Measurements from ENCODE around the gene LEP. TPM values are rescaled to one million over a fixed set of nuclear protein-coding genes. Genes with fewer than 3 reads are reported as not detected.

LEP gene
- total RNA-seq, 3 donors from 2014 or later (not counting 1 experiment from before 2014, with no cell fraction given) = not detected

DNA sequence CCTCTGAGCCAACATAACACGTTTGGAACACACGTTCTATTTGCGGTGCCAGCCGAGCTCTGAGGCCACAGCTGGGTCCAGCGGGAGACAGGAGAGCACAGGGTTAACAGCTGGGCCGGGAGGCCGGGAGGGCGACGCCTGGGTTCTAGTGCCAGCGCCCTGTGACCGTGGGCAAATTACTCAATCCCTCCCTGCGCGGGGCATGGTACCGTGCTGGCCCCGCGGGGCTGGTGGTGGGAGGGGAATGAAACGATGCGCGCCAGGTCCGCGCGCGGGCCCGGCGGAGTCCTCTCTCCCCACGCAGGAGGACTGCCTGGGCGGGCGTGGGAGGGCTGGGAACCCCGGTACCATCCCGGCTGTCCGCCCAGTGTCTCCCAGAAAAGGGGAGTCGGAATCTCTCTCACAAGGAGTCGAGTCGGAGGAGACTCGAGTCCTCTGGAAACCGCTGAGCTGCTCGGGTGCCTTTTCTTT lies 30.4 kb downstream of the LEP start:
- TF ChIP-seq, protein P1, sequence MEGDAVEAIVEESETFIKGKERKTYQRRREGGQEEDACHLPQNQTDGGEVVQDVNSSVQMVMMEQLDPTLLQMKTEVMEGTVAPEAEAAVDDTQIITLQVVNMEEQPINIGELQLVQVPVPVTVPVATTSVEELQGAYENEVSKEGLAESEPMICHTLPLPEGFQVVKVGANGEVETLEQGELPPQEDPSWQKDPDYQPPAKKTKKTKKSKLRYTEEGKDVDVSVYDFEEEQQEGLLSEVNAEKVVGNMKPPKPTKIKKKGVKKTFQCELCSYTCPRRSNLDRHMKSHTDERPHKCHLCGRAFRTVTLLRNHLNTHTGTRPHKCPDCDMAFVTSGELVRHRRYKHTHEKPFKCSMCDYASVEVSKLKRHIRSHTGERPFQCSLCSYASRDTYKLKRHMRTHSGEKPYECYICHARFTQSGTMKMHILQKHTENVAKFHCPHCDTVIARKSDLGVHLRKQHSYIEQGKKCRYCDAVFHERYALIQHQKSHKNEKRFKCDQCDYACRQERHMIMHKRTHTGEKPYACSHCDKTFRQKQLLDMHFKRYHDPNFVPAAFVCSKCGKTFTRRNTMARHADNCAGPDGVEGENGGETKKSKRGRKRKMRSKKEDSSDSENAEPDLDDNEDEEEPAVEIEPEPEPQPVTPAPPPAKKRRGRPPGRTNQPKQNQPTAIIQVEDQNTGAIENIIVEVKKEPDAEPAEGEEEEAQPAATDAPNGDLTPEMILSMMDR (IDR thresholded peaks at IDR 0.05) = no peak
- Mint-ChIP-seq H3K4me1 (peaks cover 0 to 8% of the 10 kb centered on the region in 2 donors), H3K27ac (no peak overlapping the region), H3K36me3 (no peaks in the 10 kb centered on the region), H3K4me3 (no peak overlapping the region), H3K27me3 (ENCODE audit: low read depth in 2 of 2) (peaks cover 23 to 27% of the 10 kb centered on the region in 2 donors), H3K9me3 (no peaks in the 10 kb centered on the region)
- intact Hi-C loops (cut with micrococcal nuclease) = no loop called here
- no peaks in the 10 kb centered on the region for H3K9me3 ChIP-seq (ENCODE audit: control insufficient read depth, insufficient read depth, low read length)
- H3K4me1 ChIP-seq (ENCODE audit: control insufficient read depth, insufficient read depth, low read length) = no peaks in the 10 kb centered on the region
- H3K27ac ChIP-seq (ENCODE audit: low read length) = no peak overlapping the region
- peaks cover 9% of the 10 kb centered on the region for H3K27me3 ChIP-seq (ENCODE audit: control insufficient read depth, insufficient read depth, low read length)
- H3K36me3 ChIP-seq (ENCODE audit: control insufficient read depth, insufficient read depth, low read length) = no peaks in the 10 kb centered on the region
- DNase-seq (no peak), ATAC-seq (peak in 1 of 3 donors; percentile 22)
- WGBS (ENCODE audit: insufficient coverage) = 32% methylated on average over 37 of the region's 37 CpGs
- H3K4me3 ChIP-seq (ENCODE audit: low read length) = no peak overlapping the region

DNA sequence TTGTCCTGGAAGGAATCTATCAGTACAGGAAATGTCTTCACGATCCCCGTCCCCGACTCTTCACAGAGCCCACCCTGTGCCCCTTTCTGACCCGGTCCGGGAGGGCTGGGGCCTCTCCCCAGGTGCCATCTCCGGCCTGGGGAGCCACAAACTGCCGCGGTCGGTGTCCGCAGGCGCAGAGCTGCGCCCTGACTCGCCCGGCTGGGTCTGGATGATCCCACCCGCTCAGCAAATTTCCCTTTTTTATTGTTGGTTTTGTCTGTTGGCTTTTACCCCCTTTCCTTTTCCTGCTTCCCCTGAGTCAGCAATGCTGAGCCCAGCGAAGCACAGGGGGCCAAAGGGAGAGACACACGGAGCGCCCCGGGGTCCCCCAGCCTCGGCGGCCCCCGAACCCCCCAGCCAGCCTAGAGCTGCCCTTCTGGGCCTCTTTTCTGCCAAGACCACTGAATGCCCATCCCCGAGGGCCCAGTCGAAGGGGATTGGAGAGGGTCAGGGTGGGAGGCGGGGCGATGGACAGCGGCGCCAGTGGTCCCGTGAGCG lies 30.9 kb downstream of the LEP start:
- Histone ChIP-seq H3K4me3 (ENCODE audit: low read length) (no peak overlapping the region), H3K4me1 (ENCODE audit: control insufficient read depth, insufficient read depth, low read length) (no peaks in the 10 kb centered on the region), H3K9me3 (ENCODE audit: control insufficient read depth, insufficient read depth, low read length) (no peaks in the 10 kb centered on the region), H3K27ac (ENCODE audit: low read length) (no peak overlapping the region), H3K27me3 (ENCODE audit: control insufficient read depth, insufficient read depth, low read length) (peaks cover 9% of the 10 kb centered on the region), H3K36me3 (ENCODE audit: control insufficient read depth, insufficient read depth, low read length) (no peaks in the 10 kb centered on the region)
- no peak for ATAC-seq
- H3K27me3 Mint-ChIP-seq (ENCODE audit: low read depth in 2 of 2) = peaks cover 23 to 27% of the 10 kb centered on the region in 2 donors
- no peaks in the 10 kb centered on the region for H3K9me3 Mint-ChIP-seq
- no peak overlapping the region for H3K27ac Mint-ChIP-seq
- H3K4me1 Mint-ChIP-seq = peaks cover 0 to 8% of the 10 kb centered on the region in 2 donors
- no peaks in the 10 kb centered on the region for H3K36me3 Mint-ChIP-seq
- WGBS (ENCODE audit: insufficient coverage) = 47% methylated on average over 25 of the region's 30 CpGs
- intact Hi-C loops (cut with micrococcal nuclease) = no loop called here
- H3K4me3 Mint-ChIP-seq = peak overlapping the region; percentile 17
- TF ChIP-seq, protein P1 (IDR thresholded peaks at IDR 0.05) = no peak
- no peak for DNase-seq

DNA sequence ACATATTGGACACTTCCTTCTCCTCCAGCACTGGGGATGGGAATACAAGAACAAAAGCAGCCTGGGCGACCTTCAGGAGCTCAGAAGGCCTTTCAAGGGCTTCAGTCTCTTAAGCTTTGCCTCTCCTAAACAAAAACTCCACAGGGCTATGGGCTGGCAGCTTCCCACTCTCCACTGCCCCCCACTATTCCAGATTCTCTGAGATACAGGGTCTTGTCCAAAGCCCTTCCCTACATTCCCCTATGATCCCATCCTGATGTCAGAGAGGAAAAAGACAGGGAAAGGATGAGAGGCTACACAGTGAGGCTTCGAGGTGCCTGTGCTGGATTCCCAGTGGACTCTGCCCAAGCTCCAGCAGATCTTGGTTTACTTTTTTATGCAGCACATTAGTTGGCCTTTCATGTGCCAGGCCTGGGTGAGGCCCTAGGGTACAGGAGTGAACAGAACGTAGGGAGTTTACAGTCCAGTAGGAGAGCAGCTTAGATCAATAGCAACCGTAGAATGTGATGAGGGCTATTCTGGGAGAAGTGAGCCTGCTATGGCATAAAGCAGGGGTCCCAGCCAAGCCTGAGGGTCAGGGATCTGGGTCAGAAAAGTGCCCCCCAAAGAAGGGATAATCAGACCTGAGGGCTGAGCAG lies 33.3 kb downstream of the LEP start:
- Mint-ChIP-seq H3K4me1 (peaks cover 0 to 8% of the 10 kb centered on the region in 2 donors), H3K9me3 (no peaks in the 10 kb centered on the region), H3K27ac (no peak overlapping the region), H3K36me3 (no peaks in the 10 kb centered on the region), H3K4me3 (no peak overlapping the region), H3K27me3 (ENCODE audit: low read depth in 2 of 2) (peaks cover 14 to 19% of the 10 kb centered on the region in 2 donors)
- intact Hi-C loops (cut with micrococcal nuclease) = no loop called here
- DNase-seq = no peak
- Histone ChIP-seq H3K4me1 (ENCODE audit: control insufficient read depth, insufficient read depth, low read length) (no peaks in the 10 kb centered on the region), H3K4me3 (ENCODE audit: low read length) (no peak overlapping the region), H3K9me3 (ENCODE audit: control insufficient read depth, insufficient read depth, low read length) (no peaks in the 10 kb centered on the region), H3K27ac (ENCODE audit: low read length) (no peak overlapping the region), H3K27me3 (ENCODE audit: control insufficient read depth, insufficient read depth, low read length) (peaks cover 9% of the 10 kb centered on the region), H3K36me3 (ENCODE audit: control insufficient read depth, insufficient read depth, low read length) (no peaks in the 10 kb centered on the region)
- TF ChIP-seq, protein P1 (IDR thresholded peaks at IDR 0.05) = no peak
- ATAC-seq = no peak
- 84% methylated on average over 4 of the region's 4 CpGs for WGBS (ENCODE audit: insufficient coverage)
